Measurements from ENCODE around the gene PGLYRP1. TPM values are rescaled to one million over a fixed set of nuclear protein-coding genes. Genes with fewer than 3 reads are reported as not detected.

PGLYRP1 gene
- total RNA-seq, 1 experiment from 2014 or later: not detected

GRCh38 chr19:46022431-46023310 is at the start of gene PGLYRP1 (continued):
- TF ChIP-seq ERG (CRISPR knock-in tag; IDR thresholded peaks at IDR 0.05) (no peak), JUN (CRISPR knock-in tag; IDR thresholded peaks at IDR 0.05) (no peak), ATF2 (CRISPR knock-in tag; IDR thresholded peaks at IDR 0.05; ENCODE audit: borderline replicate concordance, low read depth) (no peak), ZSCAN18 (CRISPR knock-in tag; IDR thresholded peaks at IDR 0.05) (no peak), USF1 (CRISPR knock-in tag; IDR thresholded peaks at IDR 0.05) (peak; percentile 37; the same call in 1 of the 2 replicates), NR3C1 (CRISPR knock-in tag; conservative IDR thresholded peaks at IDR 0.05; ENCODE audit: low read depth) (no peak), E2F5 (CRISPR knock-in tag; IDR thresholded peaks at IDR 0.05) (no peak), MAX (CRISPR knock-in tag; IDR thresholded peaks at IDR 0.05) (peak; percentile 77)

GRCh38 chr19:46069806-46070341 is 47.0 kb upstream of the PGLYRP1 start:
- TF ChIP-seq PRDM15 (CRISPR knock-in tag; IDR thresholded peaks at IDR 0.05): no peak
- TF ChIP-seq ARID4B (CRISPR knock-in tag; IDR thresholded peaks at IDR 0.05; ENCODE audit: borderline replicate concordance): no peak
- no peak for TF ChIP-seq NFYB (CRISPR knock-in tag; conservative IDR thresholded peaks at IDR 0.05; ENCODE audit: low read depth)
- no peak for TF ChIP-seq CREB1 (CRISPR knock-in tag; IDR thresholded peaks at IDR 0.05)
- POLR2A ChIA-PET: no interaction called here
- CTCF ChIA-PET: interaction anchor here (0.6 to 1.7 kb wide), 4 partner anchors 20 to 406 kb away, joined by 4 to 6 read pairs (median 5); no protein-coding TSS in a partner anchor
- Mint-ChIP-seq H3K36me3 (no peaks in the 10 kb centered on the region), H3K4me1 (no peaks in the 10 kb centered on the region), H3K9me3 (no peaks in the 10 kb centered on the region), H3K27ac (no peak overlapping the region), H3K4me3 (no peak overlapping the region), H3K27me3 (ENCODE audit: low read depth) (peaks cover 78% of the 10 kb centered on the region)
- no peak for ATAC-seq
- DNase-seq (ENCODE audit: low spot score): no peak
